Measurements from ENCODE around the gene DCDC1.

DNA sequence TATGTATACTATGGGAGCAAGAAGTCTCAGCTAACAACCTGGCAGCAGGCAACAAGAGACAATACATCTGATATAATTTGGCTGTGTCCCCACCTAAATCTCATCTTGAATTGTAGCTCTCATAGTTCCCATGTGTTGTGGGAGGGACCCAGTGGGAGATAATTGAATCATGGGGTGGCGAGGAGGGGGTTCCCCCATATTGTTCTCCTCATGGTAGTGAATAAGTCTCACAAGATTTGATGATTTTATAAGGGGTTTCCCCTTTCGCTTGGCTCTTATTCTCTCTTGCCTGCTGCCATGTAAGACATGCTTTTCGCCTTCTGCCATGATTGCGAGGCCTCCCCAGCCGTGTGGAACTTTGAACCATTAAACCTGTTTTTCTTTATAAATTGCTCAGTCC, 6.3 kb upstream of the DCDC1 start:
- TF ChIP-seq CTCF (IDR thresholded peaks at IDR 0.05) (no peak), POLR2A (IDR thresholded peaks at IDR 0.05) (no peak), POLR2AphosphoS5 (IDR thresholded peaks at IDR 0.05; ENCODE audit: insufficient read depth in 1 of 2, low read depth in 1 of 2) (no peak)
